ENCODE measurements around the gene HPS4. TPM values are rescaled to one million over a fixed set of nuclear protein-coding genes. Genes with fewer than 3 reads are reported as not detected.

HPS4 gene
- total RNA-seq, 1 experiment from 2014 or later, result 40.7 TPM

- peaks cover 58% of the 10 kb centered on the region for H3K4me1 Mint-ChIP-seq (ENCODE audit: low read depth, unreplicated experiment)
- TSS peak; percentile 62 for BruUV-seq (replicated peaks)
- peaks cover 59% of the 10 kb centered on the region for H3K36me3 Mint-ChIP-seq (ENCODE audit: insufficient read depth, unreplicated experiment)
- H3K27ac Mint-ChIP-seq (ENCODE audit: unreplicated experiment), result peak overlapping the region; percentile 94
- CTCF ChIA-PET, result interaction anchor here (1.5 to 1.7 kb wide), 2 partner anchors 13 to 117 kb away, joined by 3 to 7 read pairs; no protein-coding TSS in a partner anchor
- no peaks in the 10 kb centered on the region for H3K9me3 Mint-ChIP-seq (ENCODE audit: low read depth, unreplicated experiment)
- H3K27me3 Mint-ChIP-seq (ENCODE audit: unreplicated experiment), result no peaks in the 10 kb centered on the region
- intact Hi-C loops (cut with micrococcal nuclease; ENCODE audit: unreplicated experiment), result no loop called here
- peak overlapping the region; percentile 85 for H3K4me3 Mint-ChIP-seq (ENCODE audit: low read depth, unreplicated experiment)
- TF ChIP-seq CTCF (IDR thresholded peaks at IDR 0.05; ENCODE audit: unreplicated experiment), result no peak
- DNase-seq, result no peak
Observed at GRCh38 chr22:26484360-26484706, 750 bp upstream of the HPS4 start.

- H3K27me3 Mint-ChIP-seq (ENCODE audit: unreplicated experiment), result no peaks in the 10 kb centered on the region
- H3K9me3 Mint-ChIP-seq (ENCODE audit: low read depth, unreplicated experiment), result no peaks in the 10 kb centered on the region
- intact Hi-C loops (cut with micrococcal nuclease; ENCODE audit: unreplicated experiment), result no loop called here
- peak overlapping the region; percentile 94 for H3K27ac Mint-ChIP-seq (ENCODE audit: unreplicated experiment)
- CTCF ChIA-PET, result interaction anchor here (0.9 to 1.7 kb wide), 2 partner anchors 11 to 94 kb away, joined by 4 to 7 read pairs; no protein-coding TSS in a partner anchor
- peak overlapping the region; percentile 85 for H3K4me3 Mint-ChIP-seq (ENCODE audit: low read depth, unreplicated experiment)
- no peak for TF ChIP-seq CTCF (IDR thresholded peaks at IDR 0.05; ENCODE audit: unreplicated experiment)
- DNase-seq, result no peak
- peaks cover 55% of the 10 kb centered on the region for H3K4me1 Mint-ChIP-seq (ENCODE audit: low read depth, unreplicated experiment)
- H3K36me3 Mint-ChIP-seq (ENCODE audit: insufficient read depth, unreplicated experiment), result peaks cover 49% of the 10 kb centered on the region
- BruUV-seq (replicated peaks), result no TSS peak
Observed at GRCh38 chr22:26483043-26483438, 542 bp downstream of the HPS4 start.

GRCh38 chr22:26482161-26482560 lies 1.4 kb downstream of the HPS4 start:
- intact Hi-C loops (cut with micrococcal nuclease; ENCODE audit: unreplicated experiment), result no loop called here
- H3K27ac Mint-ChIP-seq (ENCODE audit: unreplicated experiment), result peak overlapping the region; percentile 94

GRCh38 chr22:26481694-26482093 lies 1.9 kb downstream of the HPS4 start:
- Mint-ChIP-seq H3K9me3 (ENCODE audit: low read depth, unreplicated experiment) (no peaks in the 10 kb centered on the region), H3K36me3 (ENCODE audit: insufficient read depth, unreplicated experiment) (peaks cover 51% of the 10 kb centered on the region), H3K4me1 (ENCODE audit: low read depth, unreplicated experiment) (peaks cover 62% of the 10 kb centered on the region), H3K27me3 (ENCODE audit: unreplicated experiment) (no peaks in the 10 kb centered on the region), H3K27ac (ENCODE audit: unreplicated experiment) (peak overlapping the region; percentile 94), H3K4me3 (ENCODE audit: low read depth, unreplicated experiment) (peak overlapping the region; percentile 85)
- no TSS peak for BruUV-seq (replicated peaks)
- CTCF ChIA-PET, result interaction anchor here (0.6 kb wide), 1 partner anchor 96 kb away, joined by 3 read pairs; no protein-coding TSS in a partner anchor
- no peak for TF ChIP-seq CTCF (IDR thresholded peaks at IDR 0.05; ENCODE audit: unreplicated experiment)
- intact Hi-C loops (cut with micrococcal nuclease; ENCODE audit: unreplicated experiment), result no loop called here
- DNase-seq, result no peak

More at GRCh38 chr22:26482161-26482560, 1.4 kb downstream of the HPS4 start:
- TF ChIP-seq CTCF (IDR thresholded peaks at IDR 0.05; ENCODE audit: unreplicated experiment), result no peak
- peak overlapping the region; percentile 85 for H3K4me3 Mint-ChIP-seq (ENCODE audit: low read depth, unreplicated experiment)
- H3K36me3 Mint-ChIP-seq (ENCODE audit: insufficient read depth, unreplicated experiment), result peaks cover 50% of the 10 kb centered on the region
- CTCF ChIA-PET, result interaction anchor here (0.6 kb wide), 1 partner anchor 97 kb away, joined by 3 read pairs; no protein-coding TSS in a partner anchor
- no TSS peak for BruUV-seq (replicated peaks)
- DNase-seq, result no peak
- H3K4me1 Mint-ChIP-seq (ENCODE audit: low read depth, unreplicated experiment), result peaks cover 62% of the 10 kb centered on the region
- no peaks in the 10 kb centered on the region for H3K27me3 Mint-ChIP-seq (ENCODE audit: unreplicated experiment)
- no peaks in the 10 kb centered on the region for H3K9me3 Mint-ChIP-seq (ENCODE audit: low read depth, unreplicated experiment)

Measured in Calu3 (cell line).